Measurements from ENCODE around the gene FUOM. TPM values are rescaled to one million over a fixed set of nuclear protein-coding genes. Genes with fewer than 3 reads are reported as not detected.
"Not testable (repeated sequence)": the region's sequence is repeated elsewhere in the genome, so short reads cannot be mapped to it uniquely, and the experiment has no call there.

The FUOM gene
- total RNA-seq, 2 experiments from 2014 or later = 11.9 to 16.2 TPM

- Mint-ChIP-seq H3K4me3 (peak within 1 kb of the TSS; percentile 91), H3K9me3 (no peaks in the 10 kb centered on the region), H3K27me3 (no peaks in the 10 kb centered on the region), H3K4me1 (peaks cover 56% of the 10 kb centered on the region), H3K36me3 (ENCODE audit: low read depth) (peaks cover 23% of the 10 kb centered on the region), H3K27ac (peak within 1 kb of the TSS; percentile 92)
- ChIA-PET CTCF (no interaction called here), POLR2A (no interaction called here)
- peak; percentile 92 for DNase-seq
These were observed 36.3 kb upstream of the FUOM start, which contains the start of gene MTG1 for GRCh38 chr10:133394064-133394663. TSS of gene MTG1 (plus strand) at chr10:133394157. CDS start at chr10:133394221, 64 bp downstream.

- H3K27ac Mint-ChIP-seq = peak overlapping the region; percentile 71
- POLR2A ChIA-PET = no interaction called here
- DNase-seq = no peak
- H3K4me1 Mint-ChIP-seq = peaks cover 63% of the 10 kb centered on the region
- no peaks in the 10 kb centered on the region for H3K9me3 Mint-ChIP-seq
- no peaks in the 10 kb centered on the region for H3K27me3 Mint-ChIP-seq
- peaks cover 21% of the 10 kb centered on the region for H3K36me3 Mint-ChIP-seq (ENCODE audit: low read depth)
- CTCF ChIA-PET = no interaction called here
- H3K4me3 Mint-ChIP-seq = peak overlapping the region; percentile 91
These were observed 35.7 kb upstream of the FUOM start for GRCh38 chr10:133393401-133394063.

GRCh38 chr10:133391761-133392518 is 34.1 kb upstream of the FUOM start:
- Mint-ChIP-seq H3K4me3 (no peak overlapping the region), H3K27me3 (no peaks in the 10 kb centered on the region), H3K27ac (peak overlapping the region; percentile 80), H3K36me3 (ENCODE audit: low read depth) (peaks cover 11% of the 10 kb centered on the region), H3K4me1 (peaks cover 61% of the 10 kb centered on the region), H3K9me3 (no peaks in the 10 kb centered on the region)
- ChIA-PET POLR2A (no interaction called here), CTCF (interaction anchor here (1.1 to 1.5 kb wide), 2 partner anchors 62 to 1163 kb away, joined by 3 to 7 read pairs; no protein-coding TSS in a partner anchor)
- DNase-seq = no peak

- peaks cover 57% of the 10 kb centered on the region for H3K4me1 Mint-ChIP-seq
These were observed 33.4 kb upstream of the FUOM start for GRCh38 chr10:133391249-133391635.

GRCh38 chr10:133390597-133391248 is 32.9 kb upstream of the FUOM start:
- peaks cover 55% of the 10 kb centered on the region for H3K4me1 Mint-ChIP-seq
- H3K27ac Mint-ChIP-seq = peak overlapping the region; percentile 99
- peak overlapping the region; percentile 65 for H3K4me3 Mint-ChIP-seq
- DNase-seq = no peak
- peaks cover 9% of the 10 kb centered on the region for H3K36me3 Mint-ChIP-seq (ENCODE audit: low read depth)
- no peaks in the 10 kb centered on the region for H3K9me3 Mint-ChIP-seq
- no peaks in the 10 kb centered on the region for H3K27me3 Mint-ChIP-seq
- CTCF ChIA-PET = interaction anchor here (0.8 to 1.5 kb wide), 4 partner anchors 16 to 1162 kb away, joined by 3 to 7 read pairs (median 3); no protein-coding TSS in a partner anchor
- POLR2A ChIA-PET = interaction anchor here (0.7 to 1.2 kb wide), 3 partner anchors 13 to 428 kb away, joined by 3 to 4 read pairs (median 3); no protein-coding TSS in a partner anchor

More at GRCh38 chr10:133391249-133391635, 33.4 kb upstream of the FUOM start:
- peak overlapping the region; percentile 99 for H3K27ac Mint-ChIP-seq
- H3K4me3 Mint-ChIP-seq = peak overlapping the region; percentile 39
- H3K27me3 Mint-ChIP-seq = no peaks in the 10 kb centered on the region
- POLR2A ChIA-PET = interaction anchor here (0.7 to 1.0 kb wide), 2 partner anchors 132 to 429 kb away, joined by 3 to 4 read pairs; no protein-coding TSS in a partner anchor
- CTCF ChIA-PET = interaction anchor here (1.1 to 1.5 kb wide), 2 partner anchors 62 to 1163 kb away, joined by 3 to 7 read pairs; no protein-coding TSS in a partner anchor
- no peak for DNase-seq
- H3K36me3 Mint-ChIP-seq (ENCODE audit: low read depth) = peaks cover 11% of the 10 kb centered on the region
- H3K9me3 Mint-ChIP-seq = no peaks in the 10 kb centered on the region

GRCh38 chr10:133388973-133389818 is 31.4 kb upstream of the FUOM start:
- Mint-ChIP-seq H3K4me3 (peak overlapping the region; percentile 81), H3K4me1 (peaks cover 44% of the 10 kb centered on the region), H3K9me3 (no peaks in the 10 kb centered on the region), H3K36me3 (ENCODE audit: low read depth) (peaks cover 2% of the 10 kb centered on the region), H3K27me3 (no peaks in the 10 kb centered on the region), H3K27ac (peak overlapping the region; percentile 99)
- ChIA-PET CTCF (interaction anchor here (0.9 to 1.8 kb wide), 3 partner anchors 8 to 60 kb away, joined by 3 to 5 read pairs (median 4); no protein-coding TSS in a partner anchor), POLR2A (interaction anchor here (1.2 kb wide), 1 partner anchor 11 kb away, joined by 3 read pairs; no protein-coding TSS in a partner anchor)
- peak; percentile 69 for DNase-seq

GRCh38 chr10:133388236-133388972 is 30.6 kb upstream of the FUOM start:
- Mint-ChIP-seq H3K36me3 (ENCODE audit: low read depth) (peaks cover 2% of the 10 kb centered on the region), H3K4me3 (peak overlapping the region; percentile 81), H3K27me3 (no peaks in the 10 kb centered on the region), H3K27ac (peak overlapping the region; percentile 99), H3K9me3 (no peaks in the 10 kb centered on the region), H3K4me1 (peaks cover 41% of the 10 kb centered on the region)
- no peak for DNase-seq
- POLR2A ChIA-PET = no interaction called here
- CTCF ChIA-PET = interaction anchor here (1.0 to 1.8 kb wide), 6 partner anchors 12 to 59 kb away, joined by 3 to 5 read pairs (median 4); no protein-coding TSS in a partner anchor

GRCh38 chr10:133386951-133387350 is 29.1 kb upstream of the FUOM start:
- H3K4me3 Mint-ChIP-seq; H3K27me3 Mint-ChIP-seq; DNase-seq; H3K9me3 Mint-ChIP-seq; H3K36me3 Mint-ChIP-seq (ENCODE audit: low read depth); H3K27ac Mint-ChIP-seq; POLR2A ChIA-PET: not testable (repeated sequence)
- CTCF ChIA-PET = interaction anchor here (0.7 to 1.5 kb wide), 5 partner anchors 18 to 130 kb away, joined by 3 to 4 read pairs (median 3); no protein-coding TSS in a partner anchor
- H3K4me1 Mint-ChIP-seq = peaks cover 38% of the 10 kb centered on the region

- DNase-seq = no peak
- CTCF ChIA-PET = no interaction called here
- H3K27me3 Mint-ChIP-seq = no peaks in the 10 kb centered on the region
- POLR2A ChIA-PET = no interaction called here
- peaks cover 21% of the 10 kb centered on the region for H3K4me1 Mint-ChIP-seq
- H3K27ac Mint-ChIP-seq = no peak overlapping the region
- no peak overlapping the region for H3K4me3 Mint-ChIP-seq
- H3K36me3 Mint-ChIP-seq (ENCODE audit: low read depth) = peaks cover 2% of the 10 kb centered on the region
- H3K9me3 Mint-ChIP-seq = no peaks in the 10 kb centered on the region
These were observed 27.4 kb upstream of the FUOM start for GRCh38 chr10:133385214-133385613.

- ChIA-PET POLR2A (no interaction called here), CTCF (interaction anchor here (0.6 kb wide), 1 partner anchor 127 kb away, joined by 3 read pairs; no protein-coding TSS in a partner anchor)
- no peak overlapping the region for H3K27ac Mint-ChIP-seq
- no peaks in the 10 kb centered on the region for H3K9me3 Mint-ChIP-seq
- no peaks in the 10 kb centered on the region for H3K27me3 Mint-ChIP-seq
- no peaks in the 10 kb centered on the region for H3K36me3 Mint-ChIP-seq (ENCODE audit: low read depth)
- no peak for DNase-seq
- H3K4me1 Mint-ChIP-seq = peaks cover 13% of the 10 kb centered on the region
- no peak overlapping the region for H3K4me3 Mint-ChIP-seq
These were observed 26.3 kb upstream of the FUOM start for GRCh38 chr10:133384071-133384470.

- no peaks in the 10 kb centered on the region for H3K27me3 Mint-ChIP-seq
- H3K36me3 Mint-ChIP-seq (ENCODE audit: low read depth) = no peaks in the 10 kb centered on the region
- POLR2A ChIA-PET = no interaction called here
- no peaks in the 10 kb centered on the region for H3K9me3 Mint-ChIP-seq
- CTCF ChIA-PET = no interaction called here
- no peak overlapping the region for H3K4me3 Mint-ChIP-seq
- no peak for DNase-seq
- peaks cover 8% of the 10 kb centered on the region for H3K4me1 Mint-ChIP-seq
- H3K27ac Mint-ChIP-seq = no peak overlapping the region
These were observed 25.7 kb upstream of the FUOM start for GRCh38 chr10:133383551-133383950.

Measured in activated CD4-positive, alpha-beta T cell treated with anti-CD3 and anti-CD28 coated beads, Interleukin-2, amount 10 ng/mL, durations not matched to agents 7 days and 5 days (primary cell).